ENCODE data around the gene NDUFS8. TPM values are rescaled to one million over a fixed set of nuclear protein-coding genes. Genes with fewer than 3 reads are reported as not detected.

The NDUFS8 gene
- total RNA-seq, 1 experiment from 2014 or later, result 221 TPM

DNA sequence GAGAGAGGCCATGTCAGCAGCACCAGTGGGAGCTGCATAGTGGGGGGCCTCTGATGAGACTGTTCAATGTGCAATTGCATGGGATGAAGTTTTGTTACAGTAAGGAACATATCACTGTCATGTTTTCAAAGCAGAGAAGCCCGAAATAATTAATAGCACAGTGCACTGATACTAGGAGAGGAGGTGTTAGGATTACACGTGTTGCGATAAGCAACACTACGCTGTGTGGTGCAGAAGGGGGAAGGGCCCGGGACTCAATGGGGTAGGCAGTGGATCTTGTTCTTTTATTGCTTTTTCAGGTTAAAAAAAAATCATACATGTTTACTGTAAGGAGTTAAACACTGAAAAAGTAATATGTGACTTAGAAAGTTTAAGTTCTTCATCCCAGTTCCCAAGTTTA lies 37.5 kb downstream of the NDUFS8 start (continued):
- TF ChIP-seq, protein P1, sequence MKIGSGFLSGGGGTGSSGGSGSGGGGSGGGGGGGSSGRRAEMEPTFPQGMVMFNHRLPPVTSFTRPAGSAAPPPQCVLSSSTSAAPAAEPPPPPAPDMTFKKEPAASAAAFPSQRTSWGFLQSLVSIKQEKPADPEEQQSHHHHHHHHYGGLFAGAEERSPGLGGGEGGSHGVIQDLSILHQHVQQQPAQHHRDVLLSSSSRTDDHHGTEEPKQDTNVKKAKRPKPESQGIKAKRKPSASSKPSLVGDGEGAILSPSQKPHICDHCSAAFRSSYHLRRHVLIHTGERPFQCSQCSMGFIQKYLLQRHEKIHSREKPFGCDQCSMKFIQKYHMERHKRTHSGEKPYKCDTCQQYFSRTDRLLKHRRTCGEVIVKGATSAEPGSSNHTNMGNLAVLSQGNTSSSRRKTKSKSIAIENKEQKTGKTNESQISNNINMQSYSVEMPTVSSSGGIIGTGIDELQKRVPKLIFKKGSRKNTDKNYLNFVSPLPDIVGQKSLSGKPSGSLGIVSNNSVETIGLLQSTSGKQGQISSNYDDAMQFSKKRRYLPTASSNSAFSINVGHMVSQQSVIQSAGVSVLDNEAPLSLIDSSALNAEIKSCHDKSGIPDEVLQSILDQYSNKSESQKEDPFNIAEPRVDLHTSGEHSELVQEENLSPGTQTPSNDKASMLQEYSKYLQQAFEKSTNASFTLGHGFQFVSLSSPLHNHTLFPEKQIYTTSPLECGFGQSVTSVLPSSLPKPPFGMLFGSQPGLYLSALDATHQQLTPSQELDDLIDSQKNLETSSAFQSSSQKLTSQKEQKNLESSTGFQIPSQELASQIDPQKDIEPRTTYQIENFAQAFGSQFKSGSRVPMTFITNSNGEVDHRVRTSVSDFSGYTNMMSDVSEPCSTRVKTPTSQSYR (CRISPR knock-in tag; IDR thresholded peaks at IDR 0.05), result no peak
- TF ChIP-seq ZNF317 (CRISPR knock-in tag; IDR thresholded peaks at IDR 0.05; ENCODE audit: borderline replicate concordance, low read depth) (no peak), NFATC4 (CRISPR knock-in tag; IDR thresholded peaks at IDR 0.05) (no peak)

DNA sequence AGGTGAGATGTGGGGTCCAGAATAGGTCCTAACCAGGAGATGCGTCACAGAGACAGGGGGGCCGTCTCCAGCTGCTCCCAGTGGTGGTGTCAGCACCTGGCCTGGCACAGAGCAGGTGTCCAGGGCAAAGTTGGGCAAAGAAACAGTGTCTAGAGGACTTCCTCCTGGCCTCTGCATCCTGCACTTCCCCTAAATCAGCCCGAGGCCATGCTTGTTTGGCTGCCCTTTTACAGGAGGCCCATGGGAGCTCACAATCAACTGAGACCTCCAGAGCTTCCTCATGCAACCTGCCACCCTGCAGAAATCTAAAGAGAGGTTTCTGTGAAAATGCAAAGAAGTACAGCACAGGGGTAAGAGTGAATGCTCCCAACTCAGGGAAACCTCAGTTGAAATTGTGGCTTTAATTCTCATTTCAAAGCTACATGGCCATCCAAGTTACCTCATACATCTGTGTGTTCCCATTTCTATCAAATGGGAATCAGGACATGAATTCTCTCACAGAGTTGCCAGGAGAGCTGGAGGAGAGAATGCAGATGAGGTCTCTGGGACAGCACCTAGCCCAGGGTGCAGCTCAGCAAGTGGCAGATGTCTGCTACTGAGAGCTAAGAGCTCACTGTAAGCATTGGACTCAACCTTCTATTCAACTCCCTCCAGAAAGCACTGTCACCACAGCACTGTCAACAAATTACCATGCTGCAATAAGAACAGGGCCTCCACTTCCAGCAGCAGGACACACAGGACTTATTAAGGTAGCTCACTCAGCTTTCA lies 41.0 kb downstream of the NDUFS8 start:
- Mint-ChIP-seq H3K9me3 (no peaks in the 10 kb centered on the region), H3K27me3 (ENCODE audit: low read depth) (no peaks in the 10 kb centered on the region), H3K4me3 (no peak overlapping the region), H3K4me1 (no peaks in the 10 kb centered on the region), H3K36me3 (peaks cover 69% of the 10 kb centered on the region), H3K27ac (no peak overlapping the region)
- ChIA-PET CTCF (no interaction called here), POLR2A (no interaction called here)
- DNase-seq (ENCODE audit: low spot score) (no peak), ATAC-seq (no peak)
- TF ChIP-seq ZNF121 (CRISPR knock-in tag; IDR thresholded peaks at IDR 0.05) (no peak), HMGA2 (CRISPR knock-in tag; IDR thresholded peaks at IDR 0.05) (no peak), PRRX2 (CRISPR knock-in tag; IDR thresholded peaks at IDR 0.05) (no peak), ZNF416 (CRISPR knock-in tag; IDR thresholded peaks at IDR 0.05) (no peak), ETV6 (CRISPR knock-in tag; IDR thresholded peaks at IDR 0.05) (no peak), RELA (CRISPR knock-in tag; IDR thresholded peaks at IDR 0.05; ENCODE audit: borderline replicate concordance) (no peak), JUN (CRISPR knock-in tag; IDR thresholded peaks at IDR 0.05) (no peak), NR3C1 (CRISPR knock-in tag; conservative IDR thresholded peaks at IDR 0.05; ENCODE audit: low read depth) (no peak)
- TF ChIP-seq, protein P2, sequence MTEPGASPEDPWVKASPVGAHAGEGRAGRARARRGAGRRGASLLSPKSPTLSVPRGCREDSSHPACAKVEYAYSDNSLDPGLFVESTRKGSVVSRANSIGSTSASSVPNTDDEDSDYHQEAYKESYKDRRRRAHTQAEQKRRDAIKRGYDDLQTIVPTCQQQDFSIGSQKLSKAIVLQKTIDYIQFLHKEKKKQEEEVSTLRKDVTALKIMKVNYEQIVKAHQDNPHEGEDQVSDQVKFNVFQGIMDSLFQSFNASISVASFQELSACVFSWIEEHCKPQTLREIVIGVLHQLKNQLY (CRISPR knock-in tag; IDR thresholded peaks at IDR 0.05), result no peak
- TF ChIP-seq, protein P3, sequence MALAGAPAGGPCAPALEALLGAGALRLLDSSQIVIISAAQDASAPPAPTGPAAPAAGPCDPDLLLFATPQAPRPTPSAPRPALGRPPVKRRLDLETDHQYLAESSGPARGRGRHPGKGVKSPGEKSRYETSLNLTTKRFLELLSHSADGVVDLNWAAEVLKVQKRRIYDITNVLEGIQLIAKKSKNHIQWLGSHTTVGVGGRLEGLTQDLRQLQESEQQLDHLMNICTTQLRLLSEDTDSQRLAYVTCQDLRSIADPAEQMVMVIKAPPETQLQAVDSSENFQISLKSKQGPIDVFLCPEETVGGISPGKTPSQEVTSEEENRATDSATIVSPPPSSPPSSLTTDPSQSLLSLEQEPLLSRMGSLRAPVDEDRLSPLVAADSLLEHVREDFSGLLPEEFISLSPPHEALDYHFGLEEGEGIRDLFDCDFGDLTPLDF (CRISPR knock-in tag; IDR thresholded peaks at IDR 0.05), result no peak
- TF ChIP-seq, protein P1 (CRISPR knock-in tag; IDR thresholded peaks at IDR 0.05), result no peak

DNA sequence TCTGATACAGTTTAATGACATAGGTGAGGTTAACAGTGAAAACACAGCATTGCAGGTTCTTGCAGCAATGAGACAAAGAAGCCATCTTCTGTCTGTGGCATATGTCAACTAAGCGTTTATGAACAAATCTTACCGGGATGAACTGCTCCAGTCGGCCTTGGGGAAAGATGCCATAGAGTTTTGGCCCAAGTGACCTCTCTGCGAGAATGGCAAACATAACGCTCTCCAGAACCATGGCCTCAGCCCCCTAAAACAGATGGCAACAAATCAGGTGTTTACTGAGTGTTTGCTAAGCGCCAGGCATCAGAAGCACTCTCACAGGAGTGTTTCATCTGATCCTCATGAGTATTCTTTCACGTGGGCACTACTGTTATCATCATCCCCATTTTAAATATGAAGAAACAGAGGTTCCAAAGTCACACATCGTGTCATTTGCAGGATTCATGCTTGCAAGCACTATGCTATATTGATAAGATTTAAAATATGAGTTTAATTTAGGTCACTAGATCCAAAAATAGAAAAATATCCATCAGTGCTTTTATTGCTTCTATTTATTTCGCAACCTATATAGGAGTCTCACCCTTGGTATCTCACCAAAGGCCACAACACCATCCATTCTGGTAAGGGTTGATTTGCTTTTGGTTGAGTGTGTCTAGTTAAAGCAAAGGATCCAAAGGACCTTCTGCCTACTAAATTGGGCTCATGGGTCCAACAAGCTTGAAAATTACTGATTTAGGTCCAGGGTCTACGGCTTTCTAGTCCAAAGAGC lies 44.3 kb downstream of the NDUFS8 start:
- Mint-ChIP-seq H3K36me3 (peaks cover 45% of the 10 kb centered on the region), H3K9me3 (no peaks in the 10 kb centered on the region), H3K4me3 (no peak overlapping the region), H3K27me3 (ENCODE audit: low read depth) (no peaks in the 10 kb centered on the region), H3K4me1 (peaks cover 3% of the 10 kb centered on the region; the same call in 1 of the 2 replicates), H3K27ac (no peak overlapping the region)
- POLR2A ChIA-PET, result no interaction called here
- DNase-seq (ENCODE audit: low spot score), result no peak
- CTCF ChIA-PET, result no interaction called here
- no peak for TF ChIP-seq FOXJ3 (CRISPR knock-in tag; IDR thresholded peaks at IDR 0.05; ENCODE audit: borderline replicate concordance)
- TF ChIP-seq, protein P4, sequence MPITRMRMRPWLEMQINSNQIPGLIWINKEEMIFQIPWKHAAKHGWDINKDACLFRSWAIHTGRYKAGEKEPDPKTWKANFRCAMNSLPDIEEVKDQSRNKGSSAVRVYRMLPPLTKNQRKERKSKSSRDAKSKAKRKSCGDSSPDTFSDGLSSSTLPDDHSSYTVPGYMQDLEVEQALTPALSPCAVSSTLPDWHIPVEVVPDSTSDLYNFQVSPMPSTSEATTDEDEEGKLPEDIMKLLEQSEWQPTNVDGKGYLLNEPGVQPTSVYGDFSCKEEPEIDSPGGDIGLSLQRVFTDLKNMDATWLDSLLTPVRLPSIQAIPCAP (CRISPR knock-in tag; IDR thresholded peaks at IDR 0.05), result no peak
- ATAC-seq, result no peak

All from WTC11 (cell line).